NCI-H146 treated with DMSO at 0.1 percent for 48 hours (cell line): ENCODE results near the gene FAM120A.
"Not testable (repeated sequence)": the region's sequence is repeated elsewhere in the genome, so short reads cannot be mapped to it uniquely, and the experiment has no call there.

Source experiments
- DNase-seq: peaks from one replicate; lab custom pipeline; 2025; ENCODE audit not compliant: unreplicated experiment; lab: John Stamatoyannopoulos, UW

Gene FAM120A

GRCh38 chr9:93450945-93451815 lies at the start of gene FAM120A:
TSS of gene FAM120A (plus strand) at chr9:93451685. CDS start at chr9:93451916, 231 bp downstream.
- DNase-seq, result peak; percentile 17

- DNase-seq, result no peak
Observed at GRCh38 chr9:93406371-93406770, 45.1 kb upstream of the FAM120A start.

- no peak for DNase-seq
Observed at GRCh38 chr9:93413530-93413929, 38.0 kb upstream of the FAM120A start.

GRCh38 chr9:93415176-93415690 lies 36.3 kb upstream of the FAM120A start:
- DNase-seq, result no peak

- no peak for DNase-seq
Observed at GRCh38 chr9:93416530-93417235, 34.8 kb upstream of the FAM120A start.

GRCh38 chr9:93417538-93417937 lies 33.9 kb upstream of the FAM120A start:
- no peak for DNase-seq

GRCh38 chr9:93419023-93419422 lies 32.5 kb upstream of the FAM120A start:
- no peak for DNase-seq

GRCh38 chr9:93422977-93423616 lies 28.4 kb upstream of the FAM120A start:
- DNase-seq, result no peak

- DNase-seq, result no peak
Observed at GRCh38 chr9:93427655-93428379, 23.7 kb upstream of the FAM120A start.

- DNase-seq, result no peak
Observed at GRCh38 chr9:93431539-93432105, 19.9 kb upstream of the FAM120A start.

- no peak for DNase-seq
Observed at GRCh38 chr9:93432964-93433363, 18.5 kb upstream of the FAM120A start.

GRCh38 chr9:93434056-93434455 lies 17.4 kb upstream of the FAM120A start:
- DNase-seq, result no peak

GRCh38 chr9:93435386-93435785 lies 16.1 kb upstream of the FAM120A start:
- DNase-seq, result no peak

GRCh38 chr9:93436218-93436617 lies 15.3 kb upstream of the FAM120A start:
- no peak for DNase-seq

- no peak for DNase-seq
Observed at GRCh38 chr9:93436655-93437407, 14.7 kb upstream of the FAM120A start.

- DNase-seq, result no peak
Observed at GRCh38 chr9:93437996-93438395, 13.5 kb upstream of the FAM120A start.

GRCh38 chr9:93439301-93439700 lies 12.2 kb upstream of the FAM120A start:
- DNase-seq, result not testable (repeated sequence)

- DNase-seq, result no peak
Observed at GRCh38 chr9:93440896-93441580, 10.4 kb upstream of the FAM120A start.

- no peak for DNase-seq
Observed at GRCh38 chr9:93446073-93446472, 5.4 kb upstream of the FAM120A start.
